ENCODE results near the gene CNOT4.

The CNOT4 gene

DNA sequence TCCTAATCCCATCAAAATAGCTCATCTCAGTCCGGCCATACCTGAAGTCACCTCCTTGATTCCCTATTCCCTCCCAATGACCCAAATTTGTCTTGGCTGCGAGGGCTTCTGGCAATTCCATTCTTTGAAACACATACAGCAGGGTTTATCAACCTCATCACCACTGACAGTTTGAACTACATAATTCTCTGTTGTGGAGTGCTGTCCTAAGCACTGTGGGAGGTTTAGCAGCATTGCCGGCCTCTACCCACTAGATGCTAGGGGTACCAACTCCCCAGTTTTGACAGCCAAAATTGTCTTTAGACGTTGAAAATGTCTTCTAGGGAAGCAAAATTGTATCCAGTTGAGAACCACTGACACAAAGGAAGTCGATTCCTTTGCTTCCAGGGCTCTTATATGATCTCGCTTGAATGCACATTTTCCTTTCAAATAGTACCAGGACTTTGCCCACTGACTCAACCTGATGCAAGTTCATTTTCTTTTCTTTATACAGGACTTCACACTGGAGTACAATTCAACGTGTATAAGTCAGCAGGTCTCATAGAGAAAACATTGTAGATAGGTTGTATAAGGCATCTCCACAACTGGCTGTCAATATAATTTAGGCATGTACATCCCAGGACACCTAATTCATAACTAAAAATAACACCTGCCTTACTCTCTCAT is 142.9 kb downstream of the CNOT4 start:
- TF ChIP-seq ZBTB7A (IDR thresholded peaks at IDR 0.05; ENCODE audit: low read depth), result no peak
- no peak for TF ChIP-seq YY1 (IDR thresholded peaks at IDR 0.05; ENCODE audit: low read depth)
- no peak for TF ChIP-seq TAF1 (IDR thresholded peaks at IDR 0.05; ENCODE audit: low read depth)
- no peak for TF ChIP-seq NFIC (IDR thresholded peaks at IDR 0.05)
- no peak for TF ChIP-seq EP300 (IDR thresholded peaks at IDR 0.05; ENCODE audit: borderline replicate concordance)
- TF ChIP-seq CEBPB (IDR thresholded peaks at IDR 0.05), result no peak
- TF ChIP-seq TEAD4 (IDR thresholded peaks at IDR 0.05), result no peak
- TF ChIP-seq USF1 (IDR thresholded peaks at IDR 0.05), result no peak

DNA sequence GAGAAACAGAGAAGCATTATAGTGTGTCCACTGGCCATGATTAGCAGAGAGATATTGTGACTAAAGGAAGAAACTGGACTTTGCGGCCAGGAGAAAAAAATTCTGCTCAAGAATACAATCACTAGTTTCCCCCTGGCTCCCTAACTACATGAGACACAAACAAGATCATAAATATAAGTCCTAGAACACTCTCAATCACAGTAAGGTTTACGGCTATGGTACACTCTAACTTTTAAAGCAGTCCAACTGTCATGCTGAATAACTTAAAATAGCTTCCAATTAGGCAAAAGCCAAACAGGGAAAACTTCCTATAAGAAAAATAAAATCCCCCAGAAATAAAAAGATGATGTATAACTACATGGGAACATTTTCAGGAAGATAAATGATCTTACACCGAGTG is 144.2 kb downstream of the CNOT4 start:
- TF ChIP-seq TCF12 (IDR thresholded peaks at IDR 0.05; ENCODE audit: low read depth) (no peak), MAX (IDR thresholded peaks at IDR 0.05) (no peak), NFIC (IDR thresholded peaks at IDR 0.05) (no peak), CREB1 (IDR thresholded peaks at IDR 0.05; ENCODE audit: low read depth) (no peak), EGR1 (IDR thresholded peaks at IDR 0.05) (no peak), ZBTB7A (IDR thresholded peaks at IDR 0.05; ENCODE audit: low read depth) (no peak)

GRCh38 chr7:135364206-135364605 is 145.7 kb downstream of the CNOT4 start:
- TF ChIP-seq USF1 (IDR thresholded peaks at IDR 0.05), result no peak
- no peak for TF ChIP-seq REST (IDR thresholded peaks at IDR 0.05; ENCODE audit: low read depth)
- TF ChIP-seq FOXM1 (IDR thresholded peaks at IDR 0.05; ENCODE audit: borderline replicate concordance, low read depth), result no peak
- no peak for TF ChIP-seq ZBTB7A (IDR thresholded peaks at IDR 0.05; ENCODE audit: low read depth)
- no peak for TF ChIP-seq CREB1 (IDR thresholded peaks at IDR 0.05; ENCODE audit: low read depth)
- TF ChIP-seq CEBPB (IDR thresholded peaks at IDR 0.05), result no peak
- no peak for TF ChIP-seq MAX (IDR thresholded peaks at IDR 0.05)
- TF ChIP-seq EGR1 (IDR thresholded peaks at IDR 0.05), result no peak
- no peak for TF ChIP-seq YY1 (IDR thresholded peaks at IDR 0.05; ENCODE audit: low read depth)
- TF ChIP-seq TEAD4 (IDR thresholded peaks at IDR 0.05), result no peak
- TF ChIP-seq RAD21 (IDR thresholded peaks at IDR 0.05; ENCODE audit: low read depth), result no peak
- TF ChIP-seq NFIC (IDR thresholded peaks at IDR 0.05), result no peak
- TF ChIP-seq EP300 (IDR thresholded peaks at IDR 0.05; ENCODE audit: borderline replicate concordance), result no peak
- TF ChIP-seq TCF12 (IDR thresholded peaks at IDR 0.05; ENCODE audit: low read depth), result no peak
- no peak for TF ChIP-seq TAF1 (IDR thresholded peaks at IDR 0.05; ENCODE audit: low read depth)

GRCh38 chr7:135362871-135363270 is 147.0 kb downstream of the CNOT4 start:
- no peak for TF ChIP-seq TEAD4 (IDR thresholded peaks at IDR 0.05)
- no peak for TF ChIP-seq RAD21 (IDR thresholded peaks at IDR 0.05; ENCODE audit: low read depth)
- no peak for TF ChIP-seq REST (IDR thresholded peaks at IDR 0.05; ENCODE audit: low read depth)
- TF ChIP-seq TCF12 (IDR thresholded peaks at IDR 0.05; ENCODE audit: low read depth), result no peak
- TF ChIP-seq TAF1 (IDR thresholded peaks at IDR 0.05; ENCODE audit: low read depth), result no peak

DNA sequence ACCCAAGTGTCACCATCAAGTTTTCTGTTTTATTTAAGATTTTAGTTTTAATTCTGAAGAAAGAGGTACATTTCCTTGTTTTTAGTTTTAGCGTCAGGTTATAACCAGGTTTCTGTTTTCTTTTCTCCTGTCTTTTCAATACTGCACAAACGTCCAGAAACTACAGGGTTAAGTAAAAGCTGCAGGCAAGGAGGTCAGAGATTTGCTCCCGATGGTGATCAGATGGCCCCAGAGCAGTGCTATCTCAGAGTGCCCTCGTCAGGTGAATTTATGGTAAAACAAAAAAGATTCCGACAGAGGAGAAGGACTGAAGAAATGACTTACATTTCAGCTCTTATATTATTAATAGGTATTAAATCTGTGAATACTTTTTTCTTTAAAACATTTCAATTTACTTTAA is 148.1 kb downstream of the CNOT4 start:
- TF ChIP-seq TAF1 (IDR thresholded peaks at IDR 0.05; ENCODE audit: low read depth) (no peak), TEAD4 (IDR thresholded peaks at IDR 0.05) (no peak), CREB1 (IDR thresholded peaks at IDR 0.05; ENCODE audit: low read depth) (no peak), EGR1 (IDR thresholded peaks at IDR 0.05) (no peak), ZBTB7A (IDR thresholded peaks at IDR 0.05; ENCODE audit: low read depth) (no peak), FOXM1 (IDR thresholded peaks at IDR 0.05; ENCODE audit: borderline replicate concordance, low read depth) (no peak), RAD21 (IDR thresholded peaks at IDR 0.05; ENCODE audit: low read depth) (no peak), EP300 (IDR thresholded peaks at IDR 0.05; ENCODE audit: borderline replicate concordance) (no peak), REST (IDR thresholded peaks at IDR 0.05; ENCODE audit: low read depth) (no peak), CEBPB (IDR thresholded peaks at IDR 0.05) (no peak), TCF12 (IDR thresholded peaks at IDR 0.05; ENCODE audit: low read depth) (no peak), NFIC (IDR thresholded peaks at IDR 0.05) (no peak), USF1 (IDR thresholded peaks at IDR 0.05) (no peak), MAX (IDR thresholded peaks at IDR 0.05) (no peak)
